Transverse colon (tissue), 4 donors: Measurements from ENCODE around the gene CAD. TPM values are rescaled to one million over a fixed set of nuclear protein-coding genes. Genes with fewer than 3 reads are reported as not detected.
A peak's percentile ranks its signal among the peaks of the same experiment; 100 is the strongest.

Source experiments
- DNase-seq: peaks from one replicate; pipeline ENCODE4 v3.0.0-alpha.2; 2019
- H3K27ac ChIP-seq, 4 donors: fragments of 200-600 bp; sonication (generic); 2 replicates each; pipeline ENCODE4 v1.5.1; 2016 to 2018; ENCODE audit warnings: inconsistent platforms in 4 of 4
- H3K27me3 ChIP-seq: fragments of 200-600 bp; sonication (generic); 2 replicates; pipeline ENCODE4 v1.5.1; 2017; ENCODE audit warnings: inconsistent platforms
- H3K36me3 ChIP-seq, 4 donors: fragments of 200-600 bp; sonication (generic); 2 replicates each; pipeline ENCODE4 v1.5.1; 2017 to 2019; ENCODE audit warnings: inconsistent platforms in 4 of 4
- H3K4me1 ChIP-seq, 4 donors: fragments of 200-600 bp; sonication (generic); 2 replicates each; pipeline ENCODE4 v1.5.1; 2017 to 2020; ENCODE audit warnings: inconsistent platforms in 4 of 4
- H3K4me3 ChIP-seq, 4 donors: fragments of 200-600 bp; sonication (generic); 1 replicate in 1 of 4; 2 replicates in 3 of 4; pipeline versions ENCODE4 v1.5.1 to v1.6.1; 2017 to 2019; ENCODE audit warnings: inconsistent platforms in 4 of 4
- H3K9me3 ChIP-seq, 2 donors: fragments of 200-600 bp; sonication (generic); 2 replicates each; pipeline ENCODE4 v1.5.1; 2017 to 2019; ENCODE audit warnings: inconsistent platforms in 2 of 2
- CTCF ChIP-seq, 5 experiments: fragments of 200-600 bp in 3 of 5; fragments of 450-650 bp in 2 of 5; sonication (generic) in 3 of 5; IDR thresholded peaks; 1 replicate in 2 of 5; 2 replicates in 3 of 5; pipeline ENCODE4 v1.5.1; 2016 to 2017; ENCODE audit warnings: antibody characterized with exemption in 5 of 5, inconsistent platforms in 3 of 5, mild to moderate bottlenecking in 2 of 5, moderate library complexity in 1 of 5
- EP300 ChIP-seq: sonication (generic); formaldehyde crosslinking; IDR thresholded peaks from one replicate; pipeline ENCODE4 v1.6.1; 2017; ENCODE audit warnings: antibody characterized with exemption, low read depth
- POLR2A ChIP-seq: fragments of 450-650 bp; IDR thresholded peaks from one replicate; pipeline ENCODE4 v1.6.1; 2016; ENCODE audit warnings: antibody characterized with exemption, mild to moderate bottlenecking, moderate library complexity
- POLR2AphosphoS5 ChIP-seq, 3 donors: sonication (generic); formaldehyde crosslinking; IDR thresholded peaks; one replicate each; pipeline ENCODE4 v1.6.1; 2016; ENCODE audit warnings: antibody characterized with exemption in 3 of 3
- WGBS, 2 donors: methylation state at CpG; one replicate each; pipeline ENCODE4 v1.1.5; 2018; ENCODE audit warnings: low coverage in 1 of 2; 5-methylcytosine and 5-hydroxymethylcytosine counted together
- in situ Hi-C, 4 donors: fragments of 200-750 bp; cut with MboI; loops; one replicate each; pipeline versions ENCODE4 v1.15.0 to v1.15.1; 2017; ENCODE audit warnings: low sequenced_read_pairs in 3 of 4, low pct_ligation_motif_present in 1 of 4, low pct_unique_long_range_greater_than_20kb in 1 of 4
- intact Hi-C: fragments of 100-400 bp; cut with DNase I; formaldehyde crosslinking; loops from one replicate; pipeline ENCODE4 v1.15.1; 2023; ENCODE audit warnings: low total_unique reads
- total RNA-seq, 4 donors: library from RNA; depleted of rRNA; stranded (reverse); fragments of >200 nt; gene quantifications; one replicate each; pipeline ENCODE4 v1.1.0, GENCODE V29; 2016

The CAD gene
- total RNA-seq, 4 donors from 2014 or later, result 11.9 to 25.9 (median 16.6) TPM

GRCh38 chr2:27211241-27211942 lies 5.8 kb upstream of the CAD start:
- Histone ChIP-seq H3K36me3 (peaks cover 0 to 11% (median 0%) of the 10 kb centered on the region in 4 donors), H3K27me3 (no peaks in the 10 kb centered on the region), H3K27ac (peak overlapping the region; percentile 94 to 98 (median 96)), H3K4me1 (peaks cover 12 to 32% (median 17%) of the 10 kb centered on the region in 4 donors), H3K4me3 (peak overlapping the region; percentile 61 to 90 (median 80)), H3K9me3 (no peaks in the 10 kb centered on the region)
- in situ Hi-C loops (loop anchor here in 1 of 4 donors (25.0 kb wide), 1 partner anchor 99 kb away; the partner anchor contains the start of genes ABHD1 and CGREF1), intact Hi-C loops (loop anchor here (10.0 kb wide), 1 partner anchor 77 kb away; the partner anchor contains the start of genes PREB and PRR30)
- 1% methylated on average over 37 of the region's 48 CpGs; no CpG with 5 or more reads in 1 of the 2 donors for WGBS, 2 donors
- TF ChIP-seq EP300 (no peak), POLR2AphosphoS5 (IDR thresholded peaks at IDR 0.05) (no peak), POLR2A (no peak), CTCF (IDR thresholded peaks at IDR 0.05) (no peak)
- no peak for DNase-seq

GRCh38 chr2:27211943-27212625 lies 5.1 kb upstream of the CAD start, which contains the start of the genes ATRAID and SLC5A6:
Gene ATRAID, plus strand, starts transcription at chr2:27212041. Its CDS starts 328 bp downstream, at chr2:27212369.
Gene SLC5A6, minus strand, starts transcription at chr2:27212268. Its CDS starts 4,618 bp downstream, at chr2:27207650.
- Histone ChIP-seq H3K27me3 (no peaks in the 10 kb centered on the region), H3K4me3 (peak within 1 kb of the TSS; percentile 61 to 90 (median 80)), H3K4me1 (peaks cover 12 to 38% (median 17%) of the 10 kb centered on the region in 4 donors), H3K36me3 (peaks cover 0 to 5% (median 0%) of the 10 kb centered on the region in 4 donors), H3K27ac (peak within 1 kb of the TSS; percentile 94 to 98 (median 96)), H3K9me3 (no peaks in the 10 kb centered on the region)
- 0% methylated on average over 48 of the region's 73 CpGs; no CpG with 5 or more reads in 1 of the 2 donors for WGBS, 2 donors
- in situ Hi-C loops, result loop anchor here in 1 of 4 donors (25.0 kb wide), 1 partner anchor 100 kb away; the partner anchor contains the start of genes ABHD1 and CGREF1
- DNase-seq, result peak; percentile 92
- intact Hi-C loops, result loop anchor here (10.0 kb wide), 1 partner anchor 77 kb away; the partner anchor contains the start of genes PREB and PRR30
- TF ChIP-seq POLR2AphosphoS5 (IDR thresholded peaks at IDR 0.05), result peak; percentile 85 to 95 (median 93)
- peak; percentile 93 for TF ChIP-seq POLR2A
- no peak for TF ChIP-seq CTCF (IDR thresholded peaks at IDR 0.05)
- no peak for TF ChIP-seq EP300

GRCh38 chr2:27212626-27213471 lies 4.3 kb upstream of the CAD start:
- H3K4me1 ChIP-seq, result peaks cover 15 to 42% (median 21%) of the 10 kb centered on the region in 4 donors
- H3K9me3 ChIP-seq, result no peaks in the 10 kb centered on the region
- H3K27me3 ChIP-seq, result no peaks in the 10 kb centered on the region
- no peaks in the 10 kb centered on the region for H3K36me3 ChIP-seq
- no peak for TF ChIP-seq POLR2A
- H3K27ac ChIP-seq, result peak overlapping the region; percentile 94 to 98 (median 96)
- DNase-seq, result no peak
- intact Hi-C loops, result loop anchor here (10.0 kb wide), 1 partner anchor 78 kb away; the partner anchor contains the start of genes PREB and PRR30
- peak overlapping the region; percentile 61 to 90 (median 80) for H3K4me3 ChIP-seq
- 4 to 6% methylated on average over 9 to 34 of the region's 34 CpGs for WGBS, 2 donors
- in situ Hi-C loops, result loop anchor here in 1 of 4 donors (25.0 kb wide), 1 partner anchor 101 kb away; the partner anchor contains the start of genes ABHD1 and CGREF1

GRCh38 chr2:27214941-27215340 lies 2.2 kb upstream of the CAD start:
- Histone ChIP-seq H3K4me3 (no peak overlapping the region), H3K4me1 (peaks cover 20 to 40% (median 26%) of the 10 kb centered on the region in 4 donors), H3K27ac (no peak overlapping the region), H3K36me3 (no peaks in the 10 kb centered on the region), H3K27me3 (no peaks in the 10 kb centered on the region), H3K9me3 (no peaks in the 10 kb centered on the region)
- no peak for TF ChIP-seq EP300
- TF ChIP-seq CTCF (IDR thresholded peaks at IDR 0.05), result no peak
- in situ Hi-C loops (loop anchor here in 1 of 4 donors (25.0 kb wide), 1 partner anchor 103 kb away; the partner anchor contains the start of genes ABHD1 and CGREF1), intact Hi-C loops (loop anchor here (10.0 kb wide), 1 partner anchor 80 kb away; the partner anchor contains the start of genes PREB and PRR30)
- no peak for DNase-seq
- WGBS, 2 donors, result 93 to 100% methylated on average over 1 to 3 of the region's 3 CpGs
